HG03135 (cell line): Measurements from ENCODE around the gene MUC6.

Experiments used
- ATAC-seq: cut with Tn5 transposase; IDR thresholded peaks from one replicate; pipeline ENCODE4 v1.9.1; 2021; ENCODE audit warnings: mild to moderate bottlenecking, moderate library complexity; ENCODE audit not compliant: unreplicated experiment

MUC6 gene

DNA sequence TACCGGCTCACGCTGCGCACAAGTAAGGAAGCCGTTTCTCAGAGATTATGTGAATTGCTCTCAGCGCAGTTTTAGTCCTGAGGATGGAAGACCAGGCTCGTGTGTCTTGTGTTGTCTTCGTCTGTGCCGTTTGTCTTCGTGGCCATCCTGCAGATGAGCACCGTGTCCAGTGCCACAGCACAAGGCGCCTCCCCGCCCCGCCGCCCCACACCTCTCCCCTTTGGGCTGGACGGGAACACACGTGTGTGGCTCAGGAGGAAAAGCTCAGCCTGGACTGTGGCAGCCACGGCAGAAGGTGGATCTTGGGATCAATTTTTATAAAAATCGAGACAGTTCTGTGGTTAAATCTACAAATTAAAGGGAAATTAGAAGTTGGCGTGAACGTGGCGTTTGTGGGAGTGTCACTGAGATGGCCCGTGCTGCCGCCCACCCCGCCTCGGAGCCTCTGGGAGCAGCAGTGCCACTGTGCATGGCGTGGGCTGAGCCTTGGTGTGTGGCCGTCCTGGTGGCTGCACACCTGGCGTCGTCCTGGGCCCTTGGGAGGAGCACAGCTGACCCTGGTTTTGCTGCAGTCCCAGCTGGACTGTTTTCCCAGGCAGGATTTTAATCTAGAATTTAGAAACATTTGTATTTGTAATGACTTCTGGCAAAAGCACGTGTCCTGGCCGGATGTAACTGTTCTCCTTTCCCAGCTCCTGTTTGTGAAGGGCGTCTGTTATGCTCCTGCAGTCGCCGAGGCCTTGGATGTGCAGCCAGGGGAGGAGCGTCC, 25.8 kb downstream of the MUC6 start:
- ATAC-seq: no peak

DNA sequence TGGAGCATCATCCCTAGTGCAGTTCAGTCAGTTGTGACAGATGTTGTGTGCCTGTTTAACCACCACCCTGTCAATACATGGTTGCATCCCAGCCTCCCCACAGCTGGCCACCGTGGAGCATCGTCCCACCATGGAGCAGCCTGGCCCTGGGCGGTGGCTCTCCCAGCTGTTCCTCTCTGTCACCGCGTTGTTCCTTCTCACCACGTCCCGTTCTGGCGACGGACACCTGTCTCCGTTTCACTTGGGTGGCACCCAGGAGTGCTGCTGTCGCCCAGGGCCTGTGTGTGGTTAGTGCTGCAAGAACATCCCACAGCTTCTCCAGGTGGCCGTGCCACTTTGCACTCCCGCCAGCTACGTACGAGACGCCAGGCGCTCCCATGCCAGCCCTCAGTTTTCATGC, 26.5 kb downstream of the MUC6 start:
- no peak for ATAC-seq

DNA sequence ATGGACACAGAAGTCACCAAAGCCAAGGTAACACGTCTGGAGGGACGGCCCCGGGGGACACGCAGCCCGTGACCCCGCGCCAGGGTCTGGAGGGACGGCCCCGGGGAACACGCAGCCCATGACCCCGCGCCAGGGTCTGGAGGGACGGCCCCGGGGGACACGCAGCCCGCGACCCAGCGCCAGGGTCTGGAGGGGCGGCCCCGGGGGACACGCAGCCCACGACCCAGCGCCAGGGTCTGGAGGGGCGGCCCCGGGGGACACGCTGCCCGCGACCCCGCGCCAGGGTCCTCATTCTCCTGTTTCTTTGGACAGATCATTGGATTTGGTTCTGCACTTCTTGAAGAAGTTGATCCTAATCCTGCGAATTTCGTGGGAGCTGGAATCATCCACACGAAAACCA, 27.1 kb downstream of the MUC6 start:
- no peak for ATAC-seq

DNA sequence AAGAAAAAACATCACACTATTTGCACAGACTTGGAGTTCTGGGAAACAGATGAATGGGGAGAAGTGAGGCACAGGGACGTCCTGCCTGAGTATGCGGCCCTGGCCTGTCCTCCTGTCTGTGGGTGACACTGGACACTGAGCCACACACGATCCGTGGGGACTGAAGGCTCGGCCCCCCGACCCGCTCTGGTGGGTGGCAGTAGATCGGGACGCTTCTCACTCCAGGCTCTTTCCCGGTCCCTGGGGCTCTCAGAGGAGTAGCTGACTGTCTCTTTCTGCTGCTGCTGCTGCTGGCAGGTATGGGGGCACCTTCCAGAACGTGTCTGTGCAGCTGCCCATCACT, 27.7 kb downstream of the MUC6 start:
- ATAC-seq: no peak

DNA sequence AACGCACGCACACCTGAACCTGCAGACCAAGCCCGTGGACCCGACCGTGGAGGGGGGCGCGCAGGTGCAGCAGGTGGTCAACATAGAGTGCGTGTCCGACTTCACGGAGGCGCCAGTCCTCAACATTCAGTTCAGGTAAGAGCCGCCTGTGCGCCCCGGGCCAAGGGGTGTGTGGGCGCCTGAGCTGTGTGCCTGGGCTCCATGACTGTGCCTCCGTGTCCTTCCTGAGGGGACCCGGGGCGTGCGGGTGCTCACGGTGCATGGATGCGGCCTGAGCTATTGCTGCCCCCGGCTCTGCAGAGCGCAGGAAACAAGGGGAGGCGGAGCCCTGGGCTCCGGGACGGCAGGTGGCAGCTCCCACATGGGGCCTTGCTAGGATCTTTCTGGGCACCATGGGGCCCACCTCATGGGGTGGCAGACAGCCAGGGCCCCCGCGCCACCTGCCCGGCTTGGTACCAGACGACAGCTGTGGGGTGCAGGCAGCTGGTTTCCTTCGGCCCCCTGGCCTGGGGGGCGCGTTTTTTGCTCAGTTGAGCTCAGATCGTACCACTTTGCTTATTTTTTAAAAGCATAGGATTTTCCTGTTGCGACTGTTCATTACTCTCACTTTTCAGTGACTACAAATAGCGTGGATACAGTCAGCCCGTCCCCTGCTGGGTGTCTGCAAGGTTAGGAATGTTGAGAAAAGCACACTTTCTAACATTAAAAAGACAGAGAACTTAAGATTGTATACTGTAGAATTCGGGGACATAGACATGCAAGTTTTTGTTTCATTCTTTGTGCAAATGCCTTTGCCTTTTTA, 28.3 kb downstream of the MUC6 start:
- no peak for ATAC-seq

DNA sequence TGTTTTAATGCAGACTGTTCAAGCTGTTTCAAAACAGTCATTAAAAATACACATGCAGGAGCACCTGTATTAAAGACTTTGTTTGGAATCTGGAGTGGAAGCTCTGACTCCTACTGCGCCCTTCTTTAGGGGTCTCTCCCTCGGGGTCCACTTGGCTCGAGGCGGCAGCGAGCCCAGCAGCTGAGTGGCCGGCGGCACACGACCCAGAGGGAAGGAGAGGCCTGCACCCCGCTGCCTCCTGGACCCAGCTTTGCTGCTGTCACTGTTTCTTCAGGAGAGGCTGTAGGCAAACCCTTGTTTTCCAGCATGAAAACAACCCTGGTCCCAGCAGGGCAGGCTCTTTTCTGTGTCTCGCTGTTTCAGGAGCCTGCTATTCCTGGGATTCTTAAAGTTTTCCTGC, 29.2 kb downstream of the MUC6 start:
- no peak for ATAC-seq

DNA sequence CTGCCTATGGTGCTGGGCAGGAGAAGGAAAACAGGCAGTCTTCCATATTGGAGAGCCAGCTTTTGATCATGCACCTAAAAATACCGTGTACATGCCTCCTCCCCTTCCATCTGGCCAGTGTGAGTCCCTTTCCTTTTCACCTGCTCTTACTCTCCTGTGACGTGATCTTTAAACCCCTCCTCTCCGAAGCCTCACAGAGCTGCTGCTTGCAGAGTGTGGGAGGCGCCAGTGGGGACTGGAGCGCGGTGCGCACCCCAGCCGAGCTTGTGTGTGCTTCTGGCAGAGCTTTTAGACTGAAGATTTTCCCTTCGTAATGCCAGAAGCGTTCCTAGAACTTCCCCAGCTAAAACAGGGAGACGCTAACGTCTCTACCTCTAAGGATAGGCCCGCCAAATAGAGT, 29.8 kb downstream of the MUC6 start:
- no peak for ATAC-seq

DNA sequence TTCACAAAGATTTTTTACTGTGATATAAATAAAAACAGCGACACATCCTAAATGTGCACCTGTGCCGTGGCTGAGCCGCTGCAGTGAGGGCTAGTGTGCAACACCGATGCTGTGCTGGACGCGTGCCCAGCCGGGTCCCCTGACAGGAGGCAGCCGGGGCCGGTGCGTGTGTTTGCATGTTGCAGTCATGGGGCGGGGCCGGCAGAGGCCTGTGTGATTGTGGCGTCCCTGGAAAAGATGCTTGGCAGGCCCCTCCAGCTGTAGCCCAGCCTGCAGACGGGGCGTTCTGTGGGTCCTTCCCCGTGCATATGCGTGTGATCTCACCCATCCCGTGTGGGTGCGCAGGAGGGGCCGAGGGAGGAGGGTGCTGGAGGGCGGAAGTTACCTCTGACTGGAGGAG, 30.6 kb downstream of the MUC6 start:
- no peak for ATAC-seq

DNA sequence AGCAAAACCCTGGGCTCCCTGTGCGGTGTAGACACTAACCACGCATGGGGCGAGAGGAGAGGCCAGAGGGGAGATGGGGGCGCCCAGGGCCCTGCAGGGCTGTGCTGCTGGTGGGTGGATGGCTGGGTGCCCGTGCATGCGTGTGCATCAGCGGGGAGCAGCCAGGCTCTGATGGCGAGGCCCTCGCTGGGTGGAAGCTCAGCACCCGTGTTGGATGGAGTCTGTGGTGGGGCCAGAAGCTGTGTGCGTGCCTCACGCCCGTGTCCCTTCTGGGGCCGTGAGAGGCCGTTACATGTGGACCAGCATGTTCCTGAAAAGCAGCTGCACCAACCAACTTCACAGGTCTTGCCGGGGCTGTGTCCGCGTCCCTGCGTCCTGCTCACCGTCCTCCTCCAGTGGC, 33.4 kb downstream of the MUC6 start:
- ATAC-seq: no peak

DNA sequence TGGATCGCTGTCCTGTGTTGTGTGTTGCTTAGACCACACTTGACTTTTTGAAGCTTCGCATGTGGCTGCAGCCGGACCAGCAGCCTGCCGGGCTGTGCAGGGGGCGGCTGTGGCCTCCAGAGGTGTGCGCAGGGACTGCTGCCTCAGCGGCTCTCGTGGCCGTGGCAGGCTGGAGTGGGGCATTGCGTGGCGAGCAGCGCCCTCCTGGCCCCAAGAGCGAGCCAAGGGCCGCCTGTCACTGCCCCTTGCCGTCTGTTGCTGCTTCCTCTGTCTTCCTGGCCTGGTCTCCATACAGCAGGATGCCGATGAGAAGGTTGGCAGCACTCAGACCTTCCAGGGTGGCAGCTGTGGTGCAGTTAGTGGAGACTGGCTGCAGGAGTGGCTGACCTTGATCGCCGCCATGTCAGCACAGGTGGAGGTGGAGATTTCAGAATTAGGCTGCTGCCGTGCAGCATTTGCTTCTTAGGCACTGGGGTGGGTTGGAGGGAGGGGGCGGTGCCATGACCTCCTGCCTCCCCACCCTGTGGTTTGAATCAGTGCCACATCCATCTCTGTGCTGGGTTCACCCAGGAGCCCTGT, 34.0 kb downstream of the MUC6 start:
- no peak for ATAC-seq

DNA sequence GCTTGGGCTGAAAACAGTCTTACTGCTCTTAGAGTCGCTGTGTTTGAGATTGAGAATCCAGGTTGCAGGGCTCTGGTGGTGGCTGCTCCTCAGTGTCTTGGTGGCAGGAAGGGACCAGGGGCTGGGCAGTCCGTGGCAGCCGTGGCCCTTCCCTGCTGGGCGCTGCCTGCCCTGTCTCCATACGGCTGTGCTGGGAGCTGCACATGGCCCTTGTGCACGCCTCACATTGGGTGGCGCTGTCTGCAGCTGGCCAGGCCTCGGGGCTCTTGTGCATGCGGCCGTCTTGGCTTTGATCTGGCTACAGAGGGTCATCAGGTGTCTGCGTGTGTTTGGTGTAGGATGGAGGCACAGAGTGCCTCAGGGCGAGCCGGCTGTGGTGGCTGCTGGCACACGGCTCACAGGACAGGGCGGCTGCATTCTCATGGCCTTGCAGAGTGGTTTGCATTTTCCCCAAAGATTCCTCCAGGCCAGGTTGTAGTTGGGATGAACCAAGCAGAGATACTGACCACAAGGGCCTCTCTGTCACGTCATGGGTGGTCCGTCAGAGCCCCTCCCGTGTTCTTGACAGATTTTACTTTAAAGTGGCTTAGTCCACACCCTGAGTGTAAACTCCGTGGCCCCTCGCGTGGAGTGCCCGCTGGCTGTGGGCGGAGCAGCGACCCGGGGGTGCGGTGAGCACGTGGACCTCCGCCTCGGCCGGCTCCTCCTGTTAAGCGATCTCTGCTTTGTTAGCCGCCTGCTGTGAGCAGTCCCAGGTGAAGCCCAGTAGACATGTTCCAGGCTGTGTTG, 34.7 kb downstream of the MUC6 start:
- no peak for ATAC-seq

DNA sequence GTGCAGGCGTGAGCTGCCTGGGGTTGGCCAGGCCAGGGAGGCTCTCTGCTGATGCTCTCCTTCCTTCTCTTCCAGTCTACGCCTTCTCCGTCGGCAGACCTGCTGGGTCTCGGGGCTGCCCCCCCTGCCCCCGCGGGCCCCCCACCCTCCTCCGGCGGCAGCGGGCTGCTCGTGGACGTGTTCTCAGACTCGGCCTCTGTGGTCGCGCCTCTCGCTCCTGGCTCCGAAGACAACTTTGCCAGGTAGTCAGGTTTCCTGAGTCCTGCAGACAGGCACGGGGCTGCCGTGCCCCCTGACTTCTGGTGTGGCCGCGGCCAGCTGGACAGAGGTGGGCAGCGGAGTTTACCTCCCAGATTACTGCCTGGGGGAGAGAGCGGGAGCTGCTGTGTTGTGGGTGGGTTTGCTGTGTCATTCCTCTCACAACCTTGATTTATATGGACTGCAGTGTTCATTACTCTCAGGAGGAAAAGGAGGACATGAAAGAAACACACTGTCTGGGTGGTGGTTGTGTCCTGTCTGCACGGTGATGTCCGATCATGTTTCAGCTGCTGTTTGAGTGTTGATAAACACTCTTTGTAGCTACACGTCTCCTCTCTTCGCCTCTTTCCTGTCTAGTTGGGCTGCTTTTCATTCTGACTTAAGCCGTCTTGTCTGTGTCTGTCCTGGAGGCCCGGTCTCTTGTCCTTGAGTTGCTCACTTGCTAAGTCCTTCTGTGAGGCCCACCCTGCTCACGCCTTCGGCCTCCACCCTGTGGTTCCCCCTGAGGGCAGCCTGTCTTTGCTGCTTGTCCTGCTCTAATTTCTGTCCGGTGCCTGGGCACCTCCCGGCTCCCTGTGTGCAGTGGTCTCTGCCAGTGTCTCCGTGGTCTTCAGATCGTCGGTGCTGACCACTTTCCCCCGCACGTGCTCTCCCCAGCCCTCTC, 35.9 kb downstream of the MUC6 start:
- no peak for ATAC-seq

DNA sequence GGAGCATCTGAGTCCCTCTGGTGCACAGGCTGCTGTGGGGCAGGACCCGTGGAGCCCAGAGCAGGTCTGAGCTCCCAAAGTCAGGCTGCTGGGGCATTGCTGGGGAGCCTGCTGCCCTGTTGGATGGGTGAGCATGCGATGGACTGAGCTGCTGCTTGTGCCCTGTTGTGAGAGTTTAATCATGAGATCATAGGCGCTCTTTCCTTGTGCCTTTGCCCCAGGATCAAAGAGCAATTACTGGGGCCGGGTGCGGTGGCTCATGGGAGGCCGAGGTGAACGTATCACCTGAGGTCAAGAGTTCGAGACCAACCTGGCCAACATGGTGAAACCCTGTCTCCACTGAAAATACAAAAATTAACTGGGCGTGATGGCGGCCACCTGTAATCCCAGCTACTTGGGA, 37.5 kb downstream of the MUC6 start:
- ATAC-seq: no peak

DNA sequence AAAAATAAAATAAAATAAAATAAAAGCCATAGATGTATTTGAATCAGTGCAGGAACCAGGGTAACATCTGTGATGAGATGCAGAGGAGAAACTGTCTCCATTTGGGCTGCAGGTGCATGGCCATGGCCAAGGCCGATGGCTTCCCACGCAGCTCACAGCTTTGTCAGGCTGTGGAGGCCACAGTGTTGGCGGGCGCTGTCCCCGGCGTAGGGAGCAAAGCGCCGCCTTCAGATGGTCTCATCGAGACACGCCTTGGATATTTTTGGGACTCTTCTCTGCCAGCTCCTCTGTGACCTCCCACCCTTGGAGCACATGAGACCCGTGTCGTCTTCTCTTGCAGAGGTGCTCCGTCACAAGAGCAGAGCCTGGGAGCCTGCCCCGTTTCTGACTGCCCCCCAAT, 38.6 kb downstream of the MUC6 start:
- no peak for ATAC-seq

DNA sequence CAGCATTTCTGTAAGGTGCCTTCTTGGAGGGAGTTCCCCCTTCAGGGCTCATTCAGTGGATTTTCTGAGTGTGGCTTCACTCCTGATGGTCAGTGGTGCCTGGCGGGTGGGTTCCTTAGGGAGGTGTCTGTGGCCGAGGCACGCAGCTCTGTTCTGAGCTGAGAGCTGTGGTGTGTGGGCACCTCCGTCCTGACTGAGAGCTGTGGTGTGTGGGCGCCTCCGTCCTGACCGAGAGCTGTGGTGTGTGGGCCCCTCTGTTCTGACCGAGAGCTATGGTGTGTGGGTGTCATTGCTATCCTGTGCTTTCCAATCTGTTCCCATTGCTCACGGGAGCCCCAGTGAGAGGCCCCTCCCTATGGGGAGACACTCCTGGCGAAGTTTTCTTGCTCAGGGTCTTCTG, 39.8 kb downstream of the MUC6 start:
- ATAC-seq: no peak

DNA sequence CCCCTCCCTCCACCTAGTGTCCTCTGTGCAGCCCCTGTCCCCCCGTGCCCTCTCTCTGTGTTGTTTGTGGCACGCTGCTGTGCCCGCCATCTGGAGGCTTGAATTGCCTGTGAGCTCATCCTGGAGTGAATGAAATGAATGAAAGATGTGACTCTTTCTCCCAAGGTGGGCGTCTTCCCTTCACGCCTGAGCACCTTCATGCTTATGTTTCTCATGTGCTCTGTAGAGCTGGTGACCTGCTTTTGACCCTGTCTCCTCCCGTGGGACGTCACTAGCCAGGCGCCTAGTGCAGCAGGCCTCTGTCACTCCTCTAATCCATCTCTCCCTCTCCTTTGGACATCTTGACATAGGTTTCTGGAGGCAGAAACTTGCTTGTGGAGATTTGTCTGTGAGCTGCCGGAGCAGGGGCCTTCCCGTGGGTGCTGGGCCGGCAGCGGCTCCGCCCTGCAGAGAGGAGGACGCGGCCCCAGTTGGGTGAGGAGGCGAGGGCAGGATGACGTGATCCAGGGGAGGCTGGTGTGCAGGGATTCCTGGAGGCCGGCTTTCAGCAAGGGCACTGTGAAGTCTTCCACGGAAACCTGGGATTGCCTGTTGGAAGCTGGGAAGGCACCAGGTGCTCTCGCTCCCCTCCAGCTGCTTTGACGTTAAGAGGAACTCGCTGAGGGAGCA, 40.6 kb downstream of the MUC6 start:
- ATAC-seq: peak; percentile 62

DNA sequence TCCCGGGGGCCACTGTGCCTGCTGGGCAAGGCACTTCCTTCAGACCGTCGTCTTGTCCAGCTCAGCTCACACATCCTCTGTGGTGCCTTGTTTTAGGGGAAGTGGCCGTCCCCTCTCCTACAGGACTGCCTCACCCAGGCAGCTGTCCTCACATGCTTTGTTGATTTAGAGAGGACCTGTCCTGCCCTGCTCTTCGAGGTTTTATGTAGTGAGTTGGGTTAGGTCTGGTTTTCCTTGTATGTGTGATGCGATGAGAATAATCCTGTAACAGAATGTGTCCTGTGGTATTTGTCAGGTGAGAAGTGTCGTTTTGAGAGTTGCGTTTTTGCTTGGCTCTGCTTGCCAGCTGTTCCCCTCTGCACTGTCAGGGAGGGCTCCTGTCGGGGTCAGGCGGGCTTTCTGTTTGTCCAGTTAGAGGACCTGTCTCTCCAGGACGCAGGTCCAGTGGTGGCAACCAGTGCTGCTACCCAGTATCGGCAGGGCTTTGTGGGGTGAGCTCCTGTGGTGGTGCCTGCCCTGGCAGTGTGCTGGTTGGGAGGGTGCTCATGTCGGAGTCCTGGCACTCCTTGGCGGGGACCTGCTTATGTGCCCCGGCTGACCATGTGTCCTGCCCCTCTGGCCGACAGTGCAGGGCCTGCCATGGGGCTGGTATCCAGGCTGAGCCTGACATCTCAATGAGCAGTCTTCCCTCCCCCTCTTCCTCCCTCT, 41.3 kb downstream of the MUC6 start:
- no peak for ATAC-seq

DNA sequence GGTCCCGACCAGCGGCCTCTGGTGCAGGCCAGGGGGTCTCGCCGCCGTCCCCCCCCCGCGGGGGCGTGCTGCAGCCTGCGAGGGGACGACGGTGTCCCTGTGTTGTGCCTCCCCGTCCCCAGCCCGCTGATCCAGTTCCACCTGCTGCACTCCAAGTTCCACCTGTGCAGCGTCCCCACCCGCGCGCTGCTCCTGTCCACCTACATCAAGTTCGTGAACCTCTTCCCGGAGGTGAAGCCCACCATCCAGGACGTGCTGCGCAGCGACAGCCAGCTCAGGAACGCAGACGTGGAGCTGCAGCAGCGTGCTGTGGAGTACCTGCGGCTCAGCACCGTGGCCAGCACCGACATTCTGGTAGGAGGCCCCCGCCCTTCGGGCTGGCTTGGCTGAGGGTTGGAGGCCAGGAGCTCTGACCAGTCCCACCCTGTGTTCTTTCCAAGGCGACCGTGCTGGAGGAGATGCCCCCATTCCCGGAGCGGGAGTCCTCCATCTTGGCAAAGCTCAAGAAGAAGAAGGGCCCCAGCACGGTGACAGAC, 42.8 kb downstream of the MUC6 start:
- no peak for ATAC-seq

DNA sequence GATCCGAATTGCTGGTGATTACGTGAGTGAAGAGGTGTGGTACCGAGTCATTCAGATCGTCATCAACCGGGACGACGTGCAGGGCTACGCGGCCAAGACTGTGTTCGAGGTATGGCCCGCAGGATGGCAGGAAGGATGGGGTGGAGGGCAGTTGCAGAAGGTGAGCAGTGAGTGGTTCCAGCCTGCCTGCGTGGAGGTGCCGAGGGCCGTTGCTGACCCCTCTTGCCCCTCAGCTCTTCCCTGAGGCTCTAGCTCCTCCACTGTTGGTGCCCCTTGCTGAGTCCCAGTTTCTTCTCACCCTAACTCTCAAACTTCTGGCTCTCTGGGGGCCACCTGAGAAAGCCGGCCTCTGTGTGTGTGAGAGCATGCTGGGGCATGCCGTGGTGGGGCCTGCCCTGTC, 43.9 kb downstream of the MUC6 start:
- ATAC-seq: no peak
